Measurements from ENCODE around the gene STAT1.

STAT1 gene

DNA sequence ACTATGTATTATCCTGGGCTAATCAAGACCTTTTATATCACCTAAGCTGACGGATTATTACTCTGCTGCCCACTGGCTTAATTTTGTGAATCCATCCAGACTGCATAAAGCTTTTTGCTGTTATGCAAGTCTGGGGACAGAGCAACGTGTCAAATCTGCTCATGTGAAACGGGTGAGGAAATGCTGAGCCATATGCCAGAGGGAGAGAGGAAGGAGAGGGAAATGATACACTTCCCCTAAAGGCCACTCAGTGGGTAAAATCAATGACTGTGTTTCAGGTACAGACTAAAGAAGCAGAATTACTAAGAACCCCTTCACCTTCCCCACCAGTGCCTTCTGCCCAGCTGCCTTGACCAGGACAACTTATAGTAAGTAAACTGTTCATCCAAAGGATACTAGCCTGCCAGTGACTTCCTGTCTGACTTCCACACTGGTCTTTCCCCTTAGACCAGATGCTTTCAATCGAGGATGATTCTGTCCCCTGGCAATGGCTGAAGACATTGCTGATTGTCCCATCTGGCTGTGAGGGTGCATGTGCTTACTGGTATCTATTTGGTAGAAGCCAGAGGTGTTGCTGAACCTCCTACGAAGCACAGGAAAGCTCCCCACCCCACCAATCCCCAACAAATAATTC is 43.0 kb downstream of the STAT1 start (continued):
- TF ChIP-seq, protein P1, sequence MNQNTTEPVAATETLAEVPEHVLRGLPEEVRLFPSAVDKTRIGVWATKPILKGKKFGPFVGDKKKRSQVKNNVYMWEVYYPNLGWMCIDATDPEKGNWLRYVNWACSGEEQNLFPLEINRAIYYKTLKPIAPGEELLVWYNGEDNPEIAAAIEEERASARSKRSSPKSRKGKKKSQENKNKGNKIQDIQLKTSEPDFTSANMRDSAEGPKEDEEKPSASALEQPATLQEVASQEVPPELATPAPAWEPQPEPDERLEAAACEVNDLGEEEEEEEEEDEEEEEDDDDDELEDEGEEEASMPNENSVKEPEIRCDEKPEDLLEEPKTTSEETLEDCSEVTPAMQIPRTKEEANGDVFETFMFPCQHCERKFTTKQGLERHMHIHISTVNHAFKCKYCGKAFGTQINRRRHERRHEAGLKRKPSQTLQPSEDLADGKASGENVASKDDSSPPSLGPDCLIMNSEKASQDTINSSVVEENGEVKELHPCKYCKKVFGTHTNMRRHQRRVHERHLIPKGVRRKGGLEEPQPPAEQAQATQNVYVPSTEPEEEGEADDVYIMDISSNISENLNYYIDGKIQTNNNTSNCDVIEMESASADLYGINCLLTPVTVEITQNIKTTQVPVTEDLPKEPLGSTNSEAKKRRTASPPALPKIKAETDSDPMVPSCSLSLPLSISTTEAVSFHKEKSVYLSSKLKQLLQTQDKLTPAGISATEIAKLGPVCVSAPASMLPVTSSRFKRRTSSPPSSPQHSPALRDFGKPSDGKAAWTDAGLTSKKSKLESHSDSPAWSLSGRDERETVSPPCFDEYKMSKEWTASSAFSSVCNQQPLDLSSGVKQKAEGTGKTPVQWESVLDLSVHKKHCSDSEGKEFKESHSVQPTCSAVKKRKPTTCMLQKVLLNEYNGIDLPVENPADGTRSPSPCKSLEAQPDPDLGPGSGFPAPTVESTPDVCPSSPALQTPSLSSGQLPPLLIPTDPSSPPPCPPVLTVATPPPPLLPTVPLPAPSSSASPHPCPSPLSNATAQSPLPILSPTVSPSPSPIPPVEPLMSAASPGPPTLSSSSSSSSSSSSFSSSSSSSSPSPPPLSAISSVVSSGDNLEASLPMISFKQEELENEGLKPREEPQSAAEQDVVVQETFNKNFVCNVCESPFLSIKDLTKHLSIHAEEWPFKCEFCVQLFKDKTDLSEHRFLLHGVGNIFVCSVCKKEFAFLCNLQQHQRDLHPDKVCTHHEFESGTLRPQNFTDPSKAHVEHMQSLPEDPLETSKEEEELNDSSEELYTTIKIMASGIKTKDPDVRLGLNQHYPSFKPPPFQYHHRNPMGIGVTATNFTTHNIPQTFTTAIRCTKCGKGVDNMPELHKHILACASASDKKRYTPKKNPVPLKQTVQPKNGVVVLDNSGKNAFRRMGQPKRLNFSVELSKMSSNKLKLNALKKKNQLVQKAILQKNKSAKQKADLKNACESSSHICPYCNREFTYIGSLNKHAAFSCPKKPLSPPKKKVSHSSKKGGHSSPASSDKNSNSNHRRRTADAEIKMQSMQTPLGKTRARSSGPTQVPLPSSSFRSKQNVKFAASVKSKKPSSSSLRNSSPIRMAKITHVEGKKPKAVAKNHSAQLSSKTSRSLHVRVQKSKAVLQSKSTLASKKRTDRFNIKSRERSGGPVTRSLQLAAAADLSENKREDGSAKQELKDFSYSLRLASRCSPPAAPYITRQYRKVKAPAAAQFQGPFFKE (tag by site-specific recombination; IDR thresholded peaks at IDR 0.05; ENCODE audit: borderline replicate concordance), result no peak
- no peak for TF ChIP-seq ZNF544 (tag by site-specific recombination; IDR thresholded peaks at IDR 0.05)

DNA sequence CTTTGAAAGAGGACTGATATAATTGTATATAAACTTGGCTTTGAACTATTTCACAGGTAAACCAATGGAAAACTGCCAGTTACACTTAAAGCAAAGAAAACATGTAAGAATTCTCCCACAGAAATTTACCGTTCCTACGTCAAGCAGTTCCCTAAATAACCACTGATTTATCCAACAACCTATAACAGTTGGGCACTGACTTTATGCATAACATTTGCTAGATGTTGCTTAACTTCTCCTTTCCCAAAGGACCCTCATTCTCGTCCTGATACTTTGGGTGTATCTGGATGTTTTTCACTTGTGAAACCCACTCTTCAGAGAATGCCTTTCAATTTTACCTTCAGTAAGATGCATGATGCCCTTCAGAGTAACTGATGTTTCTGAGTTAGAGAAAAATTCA is 43.8 kb downstream of the STAT1 start:
- TF ChIP-seq, protein P2, sequence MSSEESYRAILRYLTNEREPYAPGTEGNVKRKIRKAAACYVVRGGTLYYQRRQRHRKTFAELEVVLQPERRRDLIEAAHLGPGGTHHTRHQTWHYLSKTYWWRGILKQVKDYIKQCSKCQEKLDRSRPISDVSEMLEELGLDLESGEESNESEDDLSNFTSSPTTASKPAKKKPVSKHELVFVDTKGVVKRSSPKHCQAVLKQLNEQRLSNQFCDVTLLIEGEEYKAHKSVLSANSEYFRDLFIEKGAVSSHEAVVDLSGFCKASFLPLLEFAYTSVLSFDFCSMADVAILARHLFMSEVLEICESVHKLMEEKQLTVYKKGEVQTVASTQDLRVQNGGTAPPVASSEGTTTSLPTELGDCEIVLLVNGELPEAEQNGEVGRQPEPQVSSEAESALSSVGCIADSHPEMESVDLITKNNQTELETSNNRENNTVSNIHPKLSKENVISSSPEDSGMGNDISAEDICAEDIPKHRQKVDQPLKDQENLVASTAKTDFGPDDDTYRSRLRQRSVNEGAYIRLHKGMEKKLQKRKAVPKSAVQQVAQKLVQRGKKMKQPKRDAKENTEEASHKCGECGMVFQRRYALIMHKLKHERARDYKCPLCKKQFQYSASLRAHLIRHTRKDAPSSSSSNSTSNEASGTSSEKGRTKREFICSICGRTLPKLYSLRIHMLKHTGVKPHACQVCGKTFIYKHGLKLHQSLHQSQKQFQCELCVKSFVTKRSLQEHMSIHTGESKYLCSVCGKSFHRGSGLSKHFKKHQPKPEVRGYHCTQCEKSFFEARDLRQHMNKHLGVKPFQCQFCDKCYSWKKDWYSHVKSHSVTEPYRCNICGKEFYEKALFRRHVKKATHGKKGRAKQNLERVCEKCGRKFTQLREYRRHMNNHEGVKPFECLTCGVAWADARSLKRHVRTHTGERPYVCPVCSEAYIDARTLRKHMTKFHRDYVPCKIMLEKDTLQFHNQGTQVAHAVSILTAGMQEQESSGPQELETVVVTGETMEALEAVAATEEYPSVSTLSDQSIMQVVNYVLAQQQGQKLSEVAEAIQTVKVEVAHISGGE (tag by site-specific recombination; conservative IDR thresholded peaks at IDR 0.05; ENCODE audit: low read depth), result no peak
- TF ChIP-seq ZNF266 (tag by site-specific recombination; IDR thresholded peaks at IDR 0.05; ENCODE audit: low read depth) (no peak), HOXC10 (CRISPR knock-in tag; IDR thresholded peaks at IDR 0.05) (no peak)
- H3K27ac ChIP-seq (ENCODE audit: extremely low read depth, low read depth, low read length), result no peak overlapping the region
- CTCF ChIA-PET, result no interaction called here
- no peak overlapping the region for H3K4me3 ChIP-seq (ENCODE audit: low read depth, low read length)
- H3K4me1 ChIP-seq (ENCODE audit: control insufficient read depth, insufficient read depth, low read length), result no peaks in the 10 kb centered on the region
- H3K36me3 ChIP-seq (ENCODE audit: control insufficient read depth in 2 of 2, insufficient read depth in 1 of 2, low read length in 2 of 2), result peaks cover 12 to 91% of the 10 kb centered on the region in 2 experiments; a peak in 2 of 3 replicates
- H3K9me3 ChIP-seq (ENCODE audit: control insufficient read depth, insufficient read depth, low read depth, low read length), result no peaks in the 10 kb centered on the region
- POLR2A ChIA-PET, result no interaction called here

DNA sequence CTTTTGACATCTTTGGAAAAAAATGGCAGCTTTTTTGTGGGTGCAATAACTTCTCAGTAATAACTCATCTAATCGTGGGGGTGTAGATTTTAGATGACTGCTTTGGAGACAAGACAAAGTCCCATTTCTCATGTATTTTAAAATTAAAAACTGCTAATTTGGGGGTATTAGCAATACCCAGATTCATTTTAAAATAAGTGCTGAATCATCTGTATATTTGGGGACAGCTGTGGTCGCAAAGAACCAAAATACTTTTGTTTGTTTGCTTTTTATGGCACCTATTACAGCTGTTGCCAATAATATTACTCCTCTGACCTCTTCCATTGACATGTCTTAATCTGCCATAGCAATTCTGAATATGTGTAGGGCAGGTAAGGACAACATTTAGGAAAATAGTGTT is 45.4 kb downstream of the STAT1 start:
- TF ChIP-seq ZNF223 (tag by site-specific recombination; IDR thresholded peaks at IDR 0.05), result no peak
- no peak for TF ChIP-seq KLF8 (tag by site-specific recombination; IDR thresholded peaks at IDR 0.05)
- TF ChIP-seq, protein P1 (tag by site-specific recombination; IDR thresholded peaks at IDR 0.05; ENCODE audit: borderline replicate concordance), result no peak
- TF ChIP-seq ZNF654 (tag by site-specific recombination; IDR thresholded peaks at IDR 0.05; ENCODE audit: low read depth), result no peak
- no peak for TF ChIP-seq ZNF558 (tag by site-specific recombination; IDR thresholded peaks at IDR 0.05)
- no peak for TF ChIP-seq ZNF112 (tag by site-specific recombination; IDR thresholded peaks at IDR 0.05)
- no peak for TF ChIP-seq ZNF510 (tag by site-specific recombination; IDR thresholded peaks at IDR 0.05; ENCODE audit: insufficient replicate concordance)
- no peak for TF ChIP-seq KLF9 (tag by site-specific recombination; IDR thresholded peaks at IDR 0.05; ENCODE audit: low read depth)
- H3K36me3 ChIP-seq (ENCODE audit: control insufficient read depth in 2 of 2, insufficient read depth in 1 of 2, low read length in 2 of 2), result peaks cover 5 to 86% of the 10 kb centered on the region in 2 experiments; a peak in 2 of 3 replicates
- H3K27ac ChIP-seq (ENCODE audit: extremely low read depth, low read depth, low read length), result no peak overlapping the region
- CTCF ChIA-PET, result interaction anchor here (0.6 to 1.0 kb wide), 4 partner anchors 118 to 186 kb away, joined by 3 to 5 read pairs (median 4); no protein-coding TSS in a partner anchor
- H3K9me3 ChIP-seq (ENCODE audit: control insufficient read depth, insufficient read depth, low read depth, low read length), result no peaks in the 10 kb centered on the region
- H3K4me3 ChIP-seq (ENCODE audit: low read depth, low read length), result no peak overlapping the region
- POLR2A ChIA-PET, result no interaction called here
- no peaks in the 10 kb centered on the region for H3K4me1 ChIP-seq (ENCODE audit: control insufficient read depth, insufficient read depth, low read length)

Data from HEK293 (cell line).